ENCODE data around the gene NKX6-1. TPM values are rescaled to one million over a fixed set of nuclear protein-coding genes. Genes with fewer than 3 reads are reported as not detected.

NKX6-1 gene
- total RNA-seq, 2 experiments from 2014 or later, result not detected

DNA sequence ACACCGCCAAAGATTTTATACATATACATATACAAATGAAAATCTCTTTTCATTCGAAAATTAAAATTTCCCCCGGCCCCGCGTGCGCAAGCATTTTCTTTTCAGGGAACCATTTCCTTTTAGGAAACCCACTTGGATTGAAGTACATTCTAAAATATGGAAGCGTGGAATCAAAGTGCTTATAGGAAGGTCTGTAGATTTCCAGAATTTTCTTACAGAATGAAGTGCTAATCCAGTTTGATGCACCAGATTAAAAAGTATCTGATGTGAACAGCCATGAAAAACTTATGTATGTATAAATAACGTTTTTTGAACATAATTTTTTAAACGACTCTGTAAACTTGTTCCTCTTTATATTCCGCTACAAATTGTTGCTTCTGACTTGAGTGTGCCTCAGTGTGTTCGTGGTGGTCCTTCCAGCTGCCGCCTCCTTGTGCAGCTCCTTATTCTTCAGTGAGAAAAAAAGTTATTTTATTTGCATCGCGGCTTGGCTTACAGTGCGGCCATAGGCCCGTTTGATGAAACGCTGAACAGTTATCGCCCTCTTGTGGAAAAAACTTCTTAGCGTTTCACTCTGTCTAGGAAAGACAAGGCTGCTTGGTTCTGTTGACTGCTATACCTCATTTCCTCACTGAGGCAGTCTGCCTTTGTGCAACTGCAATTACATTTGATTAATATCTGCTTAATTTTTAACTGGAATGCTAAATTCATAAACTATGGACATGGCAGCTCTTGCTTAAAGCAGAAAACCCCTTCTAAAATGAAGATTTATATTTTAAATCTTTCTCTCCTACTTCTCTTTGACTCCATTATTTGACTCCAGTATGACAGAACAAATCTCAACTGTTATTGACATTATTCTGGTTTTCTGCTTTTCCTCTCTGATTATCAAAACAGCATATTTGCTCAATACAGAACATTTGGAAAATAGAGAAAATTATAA is 4.7 kb upstream of the NKX6-1 start:
- no peak overlapping the region for H3K4me3 Mint-ChIP-seq
- POLR2A ChIA-PET, result no interaction called here
- H3K36me3 Mint-ChIP-seq, result peaks cover 2% of the 10 kb centered on the region
- peaks cover 6% of the 10 kb centered on the region for H3K9me3 Mint-ChIP-seq
- H3K27me3 Mint-ChIP-seq, result peaks cover 67% of the 10 kb centered on the region
- H3K4me1 Mint-ChIP-seq, result peaks cover 8% of the 10 kb centered on the region
- no peak for DNase-seq
- no peak overlapping the region for H3K27ac Mint-ChIP-seq
- peak; percentile 54 for ATAC-seq (ENCODE audit: low read depth)

DNA sequence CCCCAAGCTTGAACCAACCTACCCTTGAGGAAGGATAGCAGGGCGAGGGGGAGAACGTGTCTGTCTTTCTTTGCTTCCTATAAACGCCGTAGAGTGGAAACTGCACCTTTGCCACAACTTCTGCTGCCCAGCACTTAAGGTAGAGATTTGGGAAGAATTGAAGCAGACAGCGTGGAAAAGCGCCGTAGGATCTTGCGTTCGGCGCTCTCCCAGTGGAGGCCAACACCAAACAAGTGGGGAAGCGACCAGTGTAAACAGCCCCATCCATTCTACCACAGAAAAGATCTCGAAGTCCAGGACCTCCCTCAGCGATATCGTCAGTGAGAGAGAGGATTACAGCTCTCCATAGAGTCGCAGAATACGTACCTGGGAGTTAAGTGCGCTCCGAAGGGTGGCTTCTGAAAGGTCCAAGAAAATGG is 3.9 kb upstream of the NKX6-1 start:
- Mint-ChIP-seq H3K4me1 (peaks cover 12% of the 10 kb centered on the region), H3K36me3 (peaks cover 2% of the 10 kb centered on the region), H3K9me3 (peaks cover 6% of the 10 kb centered on the region), H3K27ac (no peak overlapping the region), H3K4me3 (no peak overlapping the region), H3K27me3 (peaks cover 68% of the 10 kb centered on the region)
- DNase-seq, result no peak
- POLR2A ChIA-PET, result no interaction called here
- no peak for ATAC-seq (ENCODE audit: low read depth)

- ATAC-seq (ENCODE audit: low read depth), result no peak
- Mint-ChIP-seq H3K36me3 (peaks cover 2% of the 10 kb centered on the region), H3K27me3 (peaks cover 66% of the 10 kb centered on the region), H3K27ac (no peak overlapping the region), H3K9me3 (peaks cover 6% of the 10 kb centered on the region), H3K4me1 (peaks cover 12% of the 10 kb centered on the region), H3K4me3 (no peak overlapping the region)
- no peak for DNase-seq
- POLR2A ChIA-PET, result no interaction called here
Measured at GRCh38 chr4:84502333-84502954, 3.4 kb upstream of the NKX6-1 start.

GRCh38 chr4:84501721-84502267 is 2.7 kb upstream of the NKX6-1 start:
- peaks cover 12% of the 10 kb centered on the region for H3K4me1 Mint-ChIP-seq
- no peak overlapping the region for H3K4me3 Mint-ChIP-seq
- H3K9me3 Mint-ChIP-seq, result peaks cover 6% of the 10 kb centered on the region
- H3K27me3 Mint-ChIP-seq, result peaks cover 71% of the 10 kb centered on the region
- H3K36me3 Mint-ChIP-seq, result peaks cover 2% of the 10 kb centered on the region
- POLR2A ChIA-PET, result no interaction called here
- DNase-seq, result no peak
- no peak overlapping the region for H3K27ac Mint-ChIP-seq
- ATAC-seq (ENCODE audit: low read depth), result no peak

DNA sequence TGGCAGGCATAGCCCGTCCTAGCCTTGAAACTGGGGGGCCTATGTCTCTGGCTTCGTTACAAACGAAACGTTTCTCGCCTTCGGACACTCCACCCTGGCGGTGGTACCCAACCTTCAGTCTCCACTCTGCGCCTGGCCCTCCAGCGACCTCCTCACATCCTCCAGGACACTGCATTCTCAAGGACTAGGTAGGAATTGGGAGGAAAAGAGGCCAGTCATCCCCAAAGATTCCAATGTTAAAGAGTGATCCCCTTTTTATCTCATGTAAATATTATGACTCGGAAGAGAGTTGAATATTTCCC is 2.1 kb upstream of the NKX6-1 start:
- Mint-ChIP-seq H3K4me3 (no peak overlapping the region), H3K9me3 (peaks cover 6% of the 10 kb centered on the region), H3K4me1 (peaks cover 12% of the 10 kb centered on the region), H3K27ac (no peak overlapping the region), H3K36me3 (peaks cover 2% of the 10 kb centered on the region), H3K27me3 (peaks cover 78% of the 10 kb centered on the region)
- no peak for ATAC-seq (ENCODE audit: low read depth)
- POLR2A ChIA-PET, result no interaction called here
- DNase-seq, result no peak

- Mint-ChIP-seq H3K4me3 (no peak overlapping the region), H3K27me3 (peaks cover 83% of the 10 kb centered on the region), H3K36me3 (peaks cover 2% of the 10 kb centered on the region), H3K9me3 (peaks cover 6% of the 10 kb centered on the region), H3K4me1 (peaks cover 12% of the 10 kb centered on the region), H3K27ac (no peak overlapping the region)
- no peak for DNase-seq
- POLR2A ChIA-PET, result no interaction called here
- ATAC-seq (ENCODE audit: low read depth), result no peak
Measured at GRCh38 chr4:84500386-84501201, 1.5 kb upstream of the NKX6-1 start.

DNA sequence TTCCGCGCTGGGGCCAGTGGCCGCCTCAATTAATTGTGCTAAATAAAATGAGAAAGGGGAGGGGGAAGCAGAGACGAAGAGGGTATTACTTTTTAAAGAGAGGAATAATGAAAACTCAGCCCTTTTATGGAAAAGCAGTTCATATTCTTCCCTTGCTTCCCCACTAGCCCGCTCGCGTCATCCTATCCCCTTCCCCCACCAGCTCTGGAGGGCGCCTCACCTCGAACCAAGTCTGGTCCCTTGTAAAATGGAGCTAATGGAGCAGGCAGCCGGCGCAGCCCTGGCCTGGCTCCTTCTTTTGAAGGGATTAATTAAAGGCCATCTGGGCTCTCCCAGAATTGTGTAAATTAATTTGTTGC is 511 bp upstream of the NKX6-1 start:
- Mint-ChIP-seq H3K4me1 (peaks cover 12% of the 10 kb centered on the region), H3K9me3 (peaks cover 6% of the 10 kb centered on the region), H3K27ac (no peak overlapping the region), H3K36me3 (peaks cover 2% of the 10 kb centered on the region), H3K4me3 (no peak overlapping the region), H3K27me3 (peaks cover 88% of the 10 kb centered on the region)
- DNase-seq (no peak), ATAC-seq (ENCODE audit: low read depth) (no peak)
- POLR2A ChIA-PET, result no interaction called here

GRCh38 chr4:84498203-84498934 is 723 bp downstream of the NKX6-1 start:
- H3K4me1 Mint-ChIP-seq, result peaks cover 13% of the 10 kb centered on the region
- H3K27ac Mint-ChIP-seq, result peak overlapping the region; percentile 71
- H3K36me3 Mint-ChIP-seq, result peaks cover 2% of the 10 kb centered on the region
- H3K4me3 Mint-ChIP-seq, result peak overlapping the region; percentile 77
- POLR2A ChIA-PET, result no interaction called here
- peak; percentile 23 for ATAC-seq (ENCODE audit: low read depth)
- H3K9me3 Mint-ChIP-seq, result peaks cover 6% of the 10 kb centered on the region
- peaks cover 91% of the 10 kb centered on the region for H3K27me3 Mint-ChIP-seq
- DNase-seq, result peak; percentile 51

DNA sequence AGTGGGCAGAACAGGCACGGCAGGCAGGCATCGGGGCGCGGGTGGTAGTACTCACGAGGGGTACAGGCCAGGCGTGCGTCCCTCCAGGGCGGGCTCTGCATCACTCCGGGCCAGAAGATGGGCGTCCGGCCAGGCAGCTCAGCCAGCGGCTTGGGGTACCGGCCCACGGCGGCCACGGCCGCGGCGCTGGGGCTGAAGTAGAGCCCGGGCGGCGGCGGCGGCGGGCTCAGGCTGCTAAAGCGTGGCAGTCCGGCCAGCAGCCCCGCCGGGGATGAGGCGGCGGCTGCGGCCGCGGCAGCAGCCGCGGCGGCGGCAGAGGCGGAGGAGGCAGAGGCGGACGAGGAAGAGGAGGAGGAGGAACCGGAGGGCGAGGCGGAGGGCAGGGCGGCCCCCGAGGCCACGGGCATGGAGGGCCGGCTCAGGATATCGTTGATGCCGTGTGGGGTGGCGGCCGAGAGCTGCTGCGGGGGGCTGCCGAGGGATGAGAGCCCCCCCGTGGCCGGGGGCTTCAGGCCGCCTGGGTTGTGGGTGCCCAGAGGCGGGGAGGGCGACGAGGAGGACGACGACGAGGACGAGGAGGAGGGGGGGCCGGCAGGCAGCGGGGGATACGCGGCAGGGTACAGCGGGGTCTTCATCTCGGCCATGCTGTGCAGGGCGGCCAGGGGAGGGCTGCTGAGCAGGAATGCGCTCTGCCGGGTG is 1.4 kb downstream of the NKX6-1 start:
- H3K36me3 Mint-ChIP-seq, result peaks cover 1% of the 10 kb centered on the region
- H3K4me1 Mint-ChIP-seq, result peaks cover 15% of the 10 kb centered on the region
- H3K9me3 Mint-ChIP-seq, result peaks cover 6% of the 10 kb centered on the region
- POLR2A ChIA-PET, result no interaction called here
- ATAC-seq (ENCODE audit: low read depth) (peak; percentile 13), DNase-seq (no peak)
- H3K27me3 Mint-ChIP-seq, result peaks cover 88% of the 10 kb centered on the region
- peak overlapping the region; percentile 77 for H3K4me3 Mint-ChIP-seq
- no peak overlapping the region for H3K27ac Mint-ChIP-seq

- peak; percentile 45 for DNase-seq
Measured at GRCh38 chr4:84496706-84497503, 2.2 kb downstream of the NKX6-1 start.

GRCh38 chr4:84496331-84496705 is 2.8 kb downstream of the NKX6-1 start:
- Mint-ChIP-seq H3K4me3 (no peak overlapping the region), H3K27ac (peak overlapping the region; percentile 30), H3K4me1 (peaks cover 15% of the 10 kb centered on the region), H3K27me3 (peaks cover 88% of the 10 kb centered on the region), H3K36me3 (no peaks in the 10 kb centered on the region), H3K9me3 (peaks cover 6% of the 10 kb centered on the region)
- DNase-seq (no peak), ATAC-seq (ENCODE audit: low read depth) (no peak)
- POLR2A ChIA-PET, result no interaction called here

More at GRCh38 chr4:84496706-84497503, 2.2 kb downstream of the NKX6-1 start:
- ATAC-seq (ENCODE audit: low read depth), result peak; percentile 27
- Mint-ChIP-seq H3K27me3 (peaks cover 88% of the 10 kb centered on the region), H3K27ac (peak overlapping the region; percentile 56), H3K9me3 (peaks cover 6% of the 10 kb centered on the region), H3K4me3 (peak overlapping the region; percentile 37), H3K4me1 (peaks cover 15% of the 10 kb centered on the region), H3K36me3 (no peaks in the 10 kb centered on the region)
- POLR2A ChIA-PET, result no interaction called here

- no peak for ATAC-seq (ENCODE audit: low read depth)
- no peak overlapping the region for H3K4me3 Mint-ChIP-seq
- peaks cover 88% of the 10 kb centered on the region for H3K27me3 Mint-ChIP-seq
- no peak for DNase-seq
- H3K4me1 Mint-ChIP-seq, result peaks cover 15% of the 10 kb centered on the region
- POLR2A ChIA-PET, result no interaction called here
- peaks cover 6% of the 10 kb centered on the region for H3K9me3 Mint-ChIP-seq
- no peaks in the 10 kb centered on the region for H3K36me3 Mint-ChIP-seq
- peak overlapping the region; percentile 68 for H3K27ac Mint-ChIP-seq
Measured at GRCh38 chr4:84495794-84496261, 3.3 kb downstream of the NKX6-1 start.
